Activated naive CD4-positive, alpha-beta T cell treated with anti-CD3 and anti-CD28 coated beads, Interleukin-2, amount 50 U/mL, for 72 hours (primary cell): ENCODE data around the gene MCTP1. TPM values are rescaled to one million over a fixed set of nuclear protein-coding genes. Genes with fewer than 3 reads are reported as not detected.

Experiments
- ATAC-seq, 2 donors: fragments of 150-1000 bp; cut with Tn5 transposase; 2 replicates each; pipeline ENCODE4 v1.10.0; 2021; ENCODE audit warnings: mild to moderate bottlenecking in 2 of 2, moderate library complexity in 2 of 2
- DNase-seq, 2 donors: peaks; one replicate each; pipeline ENCODE4 v3.0.0; 2021 to 2022; ENCODE audit warnings: low spot score in 2 of 2
- H3K27ac Mint-ChIP-seq, 2 donors: one replicate each; pipeline ENCODE4 v1.8.0; 2022; ENCODE audit warnings: mild to moderate bottlenecking in 2 of 2, mixed read lengths in 2 of 2
- H3K36me3 Mint-ChIP-seq, 2 donors: one replicate each; pipeline ENCODE4 v1.8.0; 2022; ENCODE audit warnings: mixed read lengths in 2 of 2
- H3K9me3 Mint-ChIP-seq, 2 donors: one replicate each; pipeline ENCODE4 v1.8.0; 2022; ENCODE audit warnings: mixed read lengths in 2 of 2
- total RNA-seq, 2 donors: library from RNA; stranded (reverse); gene quantifications; one replicate each; pipeline ENCODE4 v1.2.3, GENCODE V29; 2022

MCTP1 gene
- total RNA-seq, 2 donors from 2014 or later: 0.87 to 0.93 TPM

DNA sequence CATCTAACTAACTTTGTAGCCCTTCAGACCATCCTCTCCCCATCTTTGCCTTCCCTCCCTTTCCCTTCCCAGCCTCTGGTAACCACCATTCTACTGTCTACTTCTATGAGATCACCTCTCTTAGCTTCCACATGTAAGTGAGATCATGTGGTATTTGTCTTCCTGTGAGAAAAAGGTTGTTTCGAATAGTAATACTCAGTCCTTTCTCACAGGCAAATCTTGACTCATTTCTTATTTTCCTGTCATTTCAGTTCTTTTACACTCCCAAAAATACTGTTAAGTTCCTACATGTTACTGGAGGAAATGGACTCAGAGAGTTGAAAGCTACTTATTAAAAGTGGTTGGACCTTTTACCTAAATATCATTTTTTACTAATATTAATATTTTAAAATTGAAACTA lies 584.3 kb downstream of the MCTP1 start:
- no peak overlapping the region for H3K27ac Mint-ChIP-seq
- ATAC-seq (peak; percentile 80 to 92), DNase-seq (no peak)

DNA sequence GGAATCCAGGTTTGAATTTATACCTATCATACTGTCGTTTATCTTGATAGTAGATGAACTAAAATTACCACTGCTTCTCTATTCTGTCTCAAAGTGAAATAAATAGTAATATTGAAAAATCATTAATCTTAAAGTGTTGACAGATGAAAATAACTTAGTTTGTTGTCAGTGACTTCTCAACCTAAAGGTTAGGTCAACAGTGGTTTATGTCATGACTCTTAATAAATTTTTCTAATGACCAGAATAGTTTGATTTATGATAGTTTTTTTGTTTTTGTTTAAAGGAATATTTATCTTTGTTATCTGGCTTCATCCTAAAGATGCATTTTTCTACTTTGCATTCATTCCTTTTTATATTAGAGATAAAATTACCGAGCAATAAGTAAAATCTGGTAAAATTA lies 585.3 kb downstream of the MCTP1 start:
- Mint-ChIP-seq H3K9me3 (no peaks in the 10 kb centered on the region), H3K27ac (no peak overlapping the region), H3K36me3 (no peaks in the 10 kb centered on the region)
- no peak for ATAC-seq
- no peak for DNase-seq

More for the DNA sequence above, 584.3 kb downstream of the MCTP1 start:
- no peaks in the 10 kb centered on the region for H3K9me3 Mint-ChIP-seq
- no peaks in the 10 kb centered on the region for H3K36me3 Mint-ChIP-seq

DNA sequence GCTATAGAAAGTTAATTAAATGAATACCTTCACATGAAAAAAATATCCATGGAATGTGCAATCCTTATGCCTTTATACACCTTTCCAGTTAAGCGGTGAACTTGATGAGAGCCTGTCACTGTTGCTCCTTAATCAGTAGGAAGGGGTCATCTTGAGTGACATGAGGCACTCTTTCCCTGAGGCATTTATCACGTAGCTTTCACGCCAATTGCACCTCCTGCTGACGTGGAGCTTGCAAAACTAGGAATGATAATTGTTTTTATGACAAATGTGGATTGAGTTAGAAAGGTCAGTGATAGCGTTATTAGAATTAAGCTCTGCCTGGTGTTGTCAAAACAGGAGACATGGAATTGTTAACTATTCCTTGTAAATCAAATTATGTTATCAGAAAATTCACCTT lies 586.7 kb downstream of the MCTP1 start:
- Mint-ChIP-seq H3K9me3 (no peaks in the 10 kb centered on the region), H3K36me3 (no peaks in the 10 kb centered on the region), H3K27ac (no peak overlapping the region)
- DNase-seq (no peak), ATAC-seq (no peak)

DNA sequence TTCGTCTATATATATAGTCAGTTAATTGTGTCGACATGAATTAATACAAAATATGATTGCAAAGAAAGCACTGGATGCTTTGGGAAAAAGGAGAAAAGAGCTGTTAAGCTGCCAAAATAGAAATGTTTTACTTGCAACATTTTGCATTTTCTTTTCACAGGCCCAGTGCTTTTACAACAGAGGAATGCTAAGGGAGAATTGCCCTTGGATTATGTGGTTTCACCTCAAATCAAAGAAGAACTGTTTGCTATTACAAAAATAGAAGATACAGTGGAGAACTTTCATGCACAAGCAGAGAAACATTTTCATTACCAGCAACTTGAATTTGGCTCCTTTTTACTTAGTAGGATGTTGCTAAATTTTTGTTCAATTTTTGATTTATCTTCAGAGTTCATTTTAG lies 590.2 kb downstream of the MCTP1 start:
- no peak overlapping the region for H3K27ac Mint-ChIP-seq
- peaks cover 4 to 9% of the 10 kb centered on the region in 2 donors for H3K36me3 Mint-ChIP-seq
- DNase-seq (no peak), ATAC-seq (no peak)
- no peaks in the 10 kb centered on the region for H3K9me3 Mint-ChIP-seq

DNA sequence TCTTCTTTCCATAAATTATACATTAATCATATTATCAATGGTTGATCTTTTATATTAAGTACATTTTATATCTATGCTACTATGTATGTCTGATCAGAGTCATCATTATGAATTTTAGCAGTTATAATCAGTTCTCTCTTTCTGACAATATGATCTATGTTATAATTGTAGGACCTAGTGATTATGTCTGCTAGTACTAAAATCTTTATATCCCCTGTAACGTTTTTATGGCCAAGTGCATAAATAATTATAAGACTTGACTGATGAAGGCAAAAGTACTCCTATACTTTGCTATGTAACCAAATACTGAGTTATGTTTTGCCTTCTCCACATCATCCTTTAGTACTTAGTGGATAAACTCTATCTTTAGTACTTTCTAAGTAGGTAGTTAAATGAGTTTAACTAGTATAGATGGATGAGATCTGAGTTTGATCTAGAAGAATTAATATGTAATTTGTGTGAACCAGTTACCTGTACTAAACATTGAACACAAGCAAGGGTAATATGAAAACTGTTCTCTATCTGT lies 591.0 kb downstream of the MCTP1 start:
- ATAC-seq: no peak
- no peak overlapping the region for H3K27ac Mint-ChIP-seq
- no peaks in the 10 kb centered on the region for H3K9me3 Mint-ChIP-seq
- H3K36me3 Mint-ChIP-seq: peaks cover 4 to 9% of the 10 kb centered on the region in 2 donors
- no peak for DNase-seq

DNA sequence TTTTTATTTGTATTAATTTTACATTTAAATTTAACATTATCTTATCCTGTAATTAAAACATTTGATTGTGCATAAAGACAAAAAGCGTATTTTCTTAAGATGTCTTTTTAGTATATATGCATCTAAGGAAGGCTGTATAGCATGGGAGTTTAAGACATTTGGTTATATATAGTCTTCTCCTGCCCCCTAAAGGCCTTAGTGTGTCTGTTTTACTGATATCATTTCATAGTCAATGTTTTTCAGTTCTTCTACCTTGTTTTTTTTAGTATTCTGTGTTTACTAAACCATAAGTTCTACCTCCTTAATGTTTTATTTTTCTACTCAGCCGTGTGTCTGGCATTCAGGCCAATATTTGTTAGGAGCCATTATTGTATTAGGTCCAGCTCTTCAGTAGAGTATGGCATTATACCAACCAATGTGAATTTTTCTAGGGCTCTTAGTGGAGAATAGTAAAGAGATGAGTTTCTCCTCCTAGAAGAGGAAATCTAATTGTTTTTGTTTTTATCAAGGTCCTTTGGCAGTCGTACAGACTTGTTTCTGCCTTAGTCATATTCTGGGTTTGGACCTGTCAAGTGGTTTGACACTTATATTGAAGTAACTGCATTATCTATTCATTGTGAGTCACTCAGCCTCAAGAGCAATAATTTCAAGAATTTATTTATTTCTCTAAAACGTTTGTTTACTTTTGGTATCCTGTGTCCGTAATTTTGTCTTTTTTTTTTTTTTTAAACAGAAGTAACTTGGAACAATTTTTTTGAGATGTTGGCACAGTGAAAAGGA lies 591.7 kb downstream of the MCTP1 start:
- no peak overlapping the region for H3K27ac Mint-ChIP-seq
- peak in 1 of 2 donors; percentile 48 for ATAC-seq
- no peaks in the 10 kb centered on the region for H3K9me3 Mint-ChIP-seq
- H3K36me3 Mint-ChIP-seq: peaks cover 4 to 9% of the 10 kb centered on the region in 2 donors
- DNase-seq: no peak

DNA sequence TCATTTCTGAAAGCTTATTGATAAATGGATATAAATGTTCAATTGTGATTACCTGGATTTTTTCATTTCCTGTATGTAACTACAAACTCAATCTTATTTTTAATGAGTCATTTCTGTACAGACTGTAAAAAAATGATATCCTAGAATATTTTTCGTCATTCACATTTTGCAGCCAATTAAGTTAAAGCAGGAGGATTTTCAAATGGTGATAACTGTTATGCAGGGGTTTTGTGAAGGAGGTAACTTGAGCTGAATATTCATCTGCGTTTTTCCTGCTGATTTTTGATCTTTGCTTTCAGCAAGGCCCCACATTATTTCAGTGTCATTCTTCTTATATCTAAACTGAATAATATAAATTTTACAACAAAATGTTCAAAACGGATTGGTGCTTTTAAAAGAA lies 592.3 kb downstream of the MCTP1 start:
- no peaks in the 10 kb centered on the region for H3K9me3 Mint-ChIP-seq
- ATAC-seq (no peak), DNase-seq (no peak)
- H3K36me3 Mint-ChIP-seq: peaks cover 4 to 10% of the 10 kb centered on the region in 2 donors
- no peak overlapping the region for H3K27ac Mint-ChIP-seq

DNA sequence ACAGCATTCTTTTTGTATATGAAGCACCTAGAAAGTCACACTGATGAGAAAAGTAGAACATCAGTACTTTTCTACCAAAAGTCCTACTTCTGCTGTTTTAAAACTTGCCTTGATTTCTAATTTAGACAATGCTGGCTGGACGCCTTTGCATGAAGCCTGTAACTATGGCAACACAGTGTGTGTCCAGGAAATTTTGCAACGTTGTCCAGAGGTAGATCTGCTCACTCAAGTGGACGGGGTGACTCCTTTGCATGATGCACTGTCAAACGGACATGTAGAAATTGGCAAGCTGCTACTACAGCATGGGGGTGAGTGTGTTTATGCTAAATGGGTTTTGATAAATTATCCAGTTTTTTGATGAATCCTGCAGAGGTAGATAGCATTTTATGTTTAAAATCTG lies 592.9 kb downstream of the MCTP1 start:
- DNase-seq (no peak), ATAC-seq (no peak)
- Mint-ChIP-seq H3K36me3 (peaks cover 8 to 14% of the 10 kb centered on the region in 2 donors), H3K27ac (no peak overlapping the region), H3K9me3 (no peaks in the 10 kb centered on the region)

DNA sequence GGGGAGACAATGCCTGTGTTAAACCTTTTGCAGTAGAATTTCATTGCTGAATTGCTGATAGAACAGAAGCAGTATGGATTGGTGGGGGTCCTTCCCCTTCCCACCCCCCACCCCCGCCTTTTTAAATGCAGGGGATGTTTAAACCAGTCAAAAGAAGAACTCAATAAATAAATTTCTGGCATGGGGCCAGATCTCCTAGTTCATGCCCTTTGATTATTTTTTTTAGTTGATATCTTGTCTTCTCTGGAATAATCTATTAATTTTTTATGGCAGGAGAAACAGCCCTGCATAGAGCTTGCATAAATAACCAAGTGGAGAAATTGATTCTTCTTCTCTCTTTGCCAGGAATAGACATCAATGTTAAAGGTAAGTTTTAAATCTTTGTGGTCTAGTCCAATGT lies 593.6 kb downstream of the MCTP1 start:
- Mint-ChIP-seq H3K36me3 (peaks cover 8 to 14% of the 10 kb centered on the region in 2 donors), H3K9me3 (no peaks in the 10 kb centered on the region), H3K27ac (no peak overlapping the region)
- ATAC-seq (no peak), DNase-seq (no peak)

DNA sequence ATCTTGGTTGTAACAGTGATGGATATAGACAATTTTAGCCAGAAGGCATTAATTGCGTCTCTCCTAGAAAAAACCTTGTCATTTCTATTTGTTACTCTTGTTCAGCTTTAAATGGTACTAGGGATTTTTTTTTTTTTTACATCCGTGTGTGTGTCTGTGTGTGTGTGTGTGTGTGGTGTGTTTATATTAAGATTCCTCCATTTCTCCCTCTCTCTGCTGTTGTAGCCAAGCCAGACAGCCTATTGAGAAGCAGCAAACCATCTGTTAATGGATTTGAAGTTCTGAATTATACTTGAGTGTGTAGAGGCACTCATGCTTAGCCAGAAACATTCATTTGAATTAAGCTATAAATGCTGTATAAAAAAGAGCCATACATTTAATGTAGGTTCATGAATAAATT lies 594.1 kb downstream of the MCTP1 start:
- Mint-ChIP-seq H3K27ac (no peak overlapping the region), H3K36me3 (peaks cover 8 to 14% of the 10 kb centered on the region in 2 donors), H3K9me3 (no peaks in the 10 kb centered on the region)
- no peak for DNase-seq
- ATAC-seq: no peak

DNA sequence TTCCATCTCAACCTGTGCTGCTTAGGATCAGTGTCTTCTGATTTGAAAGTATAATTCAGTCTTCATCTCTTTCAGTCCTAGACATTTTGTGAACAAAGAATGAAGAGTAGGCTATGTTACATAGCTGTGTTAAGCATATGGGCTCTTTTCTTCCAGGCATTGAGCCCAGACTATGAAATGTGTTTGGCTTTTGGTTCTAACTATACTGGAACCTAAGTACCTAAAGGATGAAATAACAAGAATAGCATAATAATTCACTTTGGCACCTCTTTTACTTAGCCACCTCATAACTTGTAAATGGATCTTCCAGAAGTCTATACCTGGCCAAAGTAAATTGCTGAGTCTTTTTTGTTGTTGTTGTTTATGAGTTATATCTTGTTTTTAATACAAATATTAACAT lies 595.0 kb downstream of the MCTP1 start:
- Mint-ChIP-seq H3K9me3 (no peaks in the 10 kb centered on the region), H3K27ac (no peak overlapping the region), H3K36me3 (peaks cover 8 to 14% of the 10 kb centered on the region in 2 donors)
- DNase-seq (no peak), ATAC-seq (no peak)

DNA sequence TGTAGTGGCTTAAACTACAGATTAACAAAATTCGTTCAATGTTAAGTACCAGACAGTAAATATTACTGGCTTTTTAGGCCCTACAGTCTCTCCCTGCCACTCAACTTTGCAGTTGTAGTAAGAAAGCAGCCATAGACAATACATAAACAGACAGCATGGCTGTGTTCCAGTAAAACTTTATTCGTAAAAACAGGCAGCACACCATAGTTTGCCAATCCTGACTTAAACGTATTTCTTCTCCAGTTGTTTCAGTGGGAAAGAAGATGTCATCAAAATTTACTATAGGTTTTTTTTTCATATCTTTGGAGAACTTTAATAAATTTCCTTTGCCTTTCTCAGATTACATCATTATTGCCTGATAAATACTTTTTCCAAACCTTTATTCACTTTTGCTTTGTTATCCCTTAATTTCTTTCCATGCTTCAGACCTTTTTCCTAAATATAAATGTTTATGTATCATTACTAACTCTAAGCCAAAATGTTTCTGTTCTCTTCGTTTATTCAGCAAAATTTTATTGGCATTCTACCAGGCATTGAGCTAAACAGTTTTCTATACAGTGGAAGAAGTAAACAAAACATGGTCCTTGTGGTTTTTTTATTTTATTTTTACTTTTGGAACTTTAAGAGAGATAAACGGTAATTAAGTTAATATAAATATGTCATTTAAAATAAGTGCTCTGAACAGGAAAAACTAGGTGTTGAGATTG lies 601.9 kb downstream of the MCTP1 start:
- Mint-ChIP-seq H3K9me3 (no peaks in the 10 kb centered on the region), H3K27ac (no peak overlapping the region), H3K36me3 (peaks cover 4 to 5% of the 10 kb centered on the region in 2 donors)
- ATAC-seq (no peak), DNase-seq (no peak)

DNA sequence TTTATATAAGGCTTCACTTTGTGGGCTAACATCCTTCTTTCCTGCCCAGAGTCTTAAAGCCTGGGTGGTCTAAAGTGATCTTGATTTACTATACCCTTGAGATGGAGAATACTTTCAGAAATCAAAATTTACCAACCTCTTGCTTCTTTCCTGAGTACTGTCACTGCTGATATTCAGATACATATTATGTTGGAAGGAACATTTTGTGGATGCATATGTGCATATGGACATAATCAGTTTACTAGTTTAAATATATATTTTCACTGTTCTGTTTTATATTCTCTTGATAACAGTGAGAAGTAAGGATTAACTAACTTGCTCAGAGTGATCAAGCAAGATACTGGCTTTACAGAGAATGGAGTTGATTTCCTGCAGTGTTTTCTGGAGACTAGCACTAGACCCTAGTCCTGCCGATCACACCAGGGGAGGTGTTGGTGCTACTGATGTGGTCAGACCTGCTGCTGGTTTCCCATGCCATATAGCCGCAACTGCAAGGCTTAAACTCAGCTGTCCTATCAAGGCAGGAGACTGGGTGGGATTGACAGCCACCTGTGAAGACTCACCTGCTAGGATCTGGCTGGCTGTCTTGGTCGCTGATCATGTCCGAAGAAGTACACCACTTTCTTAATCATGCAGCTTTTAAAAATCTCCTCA lies 608.8 kb downstream of the MCTP1 start:
- H3K27ac Mint-ChIP-seq: peak overlapping the region in 1 of 2 donors; percentile 50

DNA sequence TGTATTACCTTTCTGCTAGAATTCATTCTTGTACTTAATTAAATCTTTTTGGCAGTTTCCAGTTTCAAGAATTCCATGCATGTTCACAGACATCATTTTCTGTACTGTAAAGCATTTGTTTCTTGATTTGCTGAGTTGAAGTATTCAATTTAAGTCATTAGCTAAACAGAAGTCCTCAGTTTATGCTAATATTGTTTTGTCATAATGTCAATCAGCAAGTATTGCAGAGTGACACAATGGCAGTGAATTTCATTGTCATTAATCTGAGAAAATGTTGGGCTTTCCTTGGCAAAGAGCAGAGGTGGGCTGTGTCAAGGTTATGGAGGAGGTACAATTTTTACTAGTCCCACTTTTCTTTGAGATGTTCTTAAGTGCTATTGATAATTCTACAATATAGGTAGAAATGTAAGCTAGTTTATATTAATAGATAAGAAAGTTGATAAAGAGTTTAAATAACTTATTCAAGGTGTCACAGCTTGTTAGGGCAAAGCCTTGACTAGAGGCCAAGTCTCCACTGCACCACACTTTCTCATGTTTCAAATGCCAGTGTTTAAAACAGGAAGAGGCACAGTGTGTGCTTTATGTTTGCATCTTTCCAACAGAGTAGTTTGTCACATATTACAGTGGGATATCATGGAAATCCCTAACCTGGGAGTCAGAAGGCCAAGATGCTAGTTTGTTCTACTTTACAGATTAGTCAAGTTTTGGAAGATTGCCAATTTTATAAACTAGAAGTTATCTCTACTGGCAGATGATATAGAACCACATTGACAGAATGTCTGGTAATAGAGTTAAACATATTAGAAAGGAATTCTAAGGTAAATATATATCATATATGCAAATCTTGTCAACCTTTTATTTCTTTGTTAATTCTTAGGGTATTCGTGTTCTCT lies 610.2 kb downstream of the MCTP1 start:
- DNase-seq (no peak), ATAC-seq (no peak)
- peaks cover 0 to 8% of the 10 kb centered on the region in 2 donors for H3K36me3 Mint-ChIP-seq
- H3K9me3 Mint-ChIP-seq: no peaks in the 10 kb centered on the region
- no peak overlapping the region for H3K27ac Mint-ChIP-seq

More for the DNA sequence above, 608.8 kb downstream of the MCTP1 start:
- Mint-ChIP-seq H3K9me3 (no peaks in the 10 kb centered on the region), H3K36me3 (peaks cover 0 to 8% of the 10 kb centered on the region in 2 donors)
- DNase-seq: no peak
- ATAC-seq: no peak

DNA sequence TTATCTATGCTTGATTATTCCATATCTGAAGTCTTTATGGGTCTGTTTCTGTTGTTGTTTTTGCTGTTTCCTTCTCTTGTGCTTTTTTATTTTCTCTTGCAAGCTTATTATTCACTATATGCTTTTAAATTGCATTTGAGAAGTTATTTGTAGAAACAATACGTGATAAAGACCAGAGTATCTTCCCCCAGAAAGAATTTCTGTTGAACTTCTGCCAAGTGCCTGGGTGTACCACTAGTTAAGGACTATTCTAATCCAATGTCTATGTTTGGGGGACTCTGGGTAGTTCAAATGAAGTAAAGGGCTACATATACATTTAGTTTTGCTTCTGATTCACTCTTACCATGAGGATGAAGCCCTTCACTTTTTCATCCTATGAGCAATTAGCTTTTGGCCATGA lies 612.1 kb downstream of the MCTP1 start:
- peaks cover 0 to 14% of the 10 kb centered on the region in 2 donors for H3K36me3 Mint-ChIP-seq

DNA sequence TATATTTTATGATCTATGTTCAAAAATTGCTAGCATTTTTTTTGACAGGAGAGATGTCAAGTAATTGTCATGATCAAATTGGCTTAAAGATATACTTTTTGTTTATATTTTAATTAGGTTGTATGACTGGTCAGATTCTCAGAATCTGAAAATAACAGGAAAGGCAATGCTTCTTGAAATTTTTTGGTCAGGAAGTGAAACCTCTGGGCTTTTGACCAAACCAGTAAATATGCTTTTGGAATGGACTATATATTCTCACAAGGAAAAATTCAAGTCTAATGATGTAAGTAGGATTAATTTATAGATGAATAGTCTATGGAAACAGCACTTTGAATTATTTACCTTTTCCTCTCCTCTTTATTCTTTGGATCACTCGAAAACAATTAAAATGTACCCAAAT lies 614.2 kb downstream of the MCTP1 start:
- Mint-ChIP-seq H3K27ac (no peak overlapping the region), H3K9me3 (no peaks in the 10 kb centered on the region), H3K36me3 (peaks cover 0 to 16% of the 10 kb centered on the region in 2 donors)
- DNase-seq: no peak
- ATAC-seq: no peak

More for the DNA sequence above, 612.1 kb downstream of the MCTP1 start:
- Mint-ChIP-seq H3K27ac (no peak overlapping the region), H3K9me3 (no peaks in the 10 kb centered on the region)
- ATAC-seq: no peak
- DNase-seq: no peak
